MM.1S (cell line): Measurements from ENCODE around the gene TARBP1.

ENCODE experiments used
- CTCF ChIP-seq: fragments of 300-600 bp; sonication (generic); IDR thresholded peaks from 2 replicates; pipeline ENCODE4 v1.5.1; 2016; ENCODE audit warnings: antibody characterized with exemption, low read length, mixed read lengths
- EZH2 ChIP-seq: fragments of 300-600 bp; sonication (generic); optimal IDR thresholded peaks from 2 replicates; pipeline ENCODE3; 2017; ENCODE audit warnings: low read depth, mild to moderate bottlenecking, antibody characterized with exemption, low read length, mixed read lengths

- TF ChIP-seq CTCF = no peak
- TF ChIP-seq EZH2 = no peak
These were observed 73.3 kb downstream of the TARBP1 start for GRCh38 chr1:234405676-234406075.
